ENCODE results near the gene ZP2.

ZP2 gene

GRCh38 chr16:21150375-21151001 lies 60.9 kb downstream of the ZP2 start, which contains the start of gene DNAH3:
DNAH3 (minus strand) TSS chr16:21150846; CDS start chr16:21150319, 527 bp downstream.
- DNase-seq (ENCODE audit: low read depth in 3 of 3), result no peak
